Tibial nerve (tissue), 4 donors: ENCODE measurements around the gene ARID5B.

ENCODE experiments used
- EP300 ChIP-seq, 2 donors: sonication (generic); formaldehyde crosslinking; IDR thresholded peaks; one replicate each; pipeline ENCODE4 v1.6.1; 2017; ENCODE audit warnings: antibody characterized with exemption in 2 of 2, mild to moderate bottlenecking in 1 of 2
- POLR2A ChIP-seq, 2 donors: fragments of 450-650 bp; IDR thresholded peaks; one replicate each; pipeline ENCODE4 v1.6.1; 2017; ENCODE audit warnings: antibody characterized with exemption in 2 of 2, mild to moderate bottlenecking in 2 of 2, moderate library complexity in 2 of 2
- TF ChIP-seq, protein P1 (sequence below), 5 experiments: fragments of 200-600 bp in 3 of 5; fragments of 450-650 bp in 2 of 5; sonication (generic) in 3 of 5; IDR thresholded peaks; one replicate each; pipeline ENCODE4 v1.5.1; 2016 to 2019; ENCODE audit warnings: antibody characterized with exemption in 5 of 5, mild to moderate bottlenecking in 3 of 5, moderate library complexity in 2 of 5

DNA sequence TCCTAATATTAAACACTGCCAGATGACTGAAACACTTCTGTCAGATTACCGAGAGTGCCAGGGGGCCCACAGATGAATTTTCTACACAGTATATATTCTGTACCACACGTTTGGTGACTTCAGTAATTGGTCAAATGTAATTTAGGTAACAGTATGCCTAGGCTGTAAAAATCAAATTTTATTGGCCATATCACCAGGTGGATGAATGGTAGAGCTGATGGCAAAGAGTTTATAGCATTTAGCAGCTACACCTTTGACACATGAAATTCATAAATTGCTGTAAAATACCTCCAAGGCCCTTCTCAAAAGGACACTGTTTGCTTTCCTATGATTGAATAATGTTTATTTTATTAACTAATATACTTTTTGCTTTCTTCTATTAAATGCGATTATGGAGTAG, 101.3 kb downstream of the ARID5B start:
- TF ChIP-seq, protein P1, sequence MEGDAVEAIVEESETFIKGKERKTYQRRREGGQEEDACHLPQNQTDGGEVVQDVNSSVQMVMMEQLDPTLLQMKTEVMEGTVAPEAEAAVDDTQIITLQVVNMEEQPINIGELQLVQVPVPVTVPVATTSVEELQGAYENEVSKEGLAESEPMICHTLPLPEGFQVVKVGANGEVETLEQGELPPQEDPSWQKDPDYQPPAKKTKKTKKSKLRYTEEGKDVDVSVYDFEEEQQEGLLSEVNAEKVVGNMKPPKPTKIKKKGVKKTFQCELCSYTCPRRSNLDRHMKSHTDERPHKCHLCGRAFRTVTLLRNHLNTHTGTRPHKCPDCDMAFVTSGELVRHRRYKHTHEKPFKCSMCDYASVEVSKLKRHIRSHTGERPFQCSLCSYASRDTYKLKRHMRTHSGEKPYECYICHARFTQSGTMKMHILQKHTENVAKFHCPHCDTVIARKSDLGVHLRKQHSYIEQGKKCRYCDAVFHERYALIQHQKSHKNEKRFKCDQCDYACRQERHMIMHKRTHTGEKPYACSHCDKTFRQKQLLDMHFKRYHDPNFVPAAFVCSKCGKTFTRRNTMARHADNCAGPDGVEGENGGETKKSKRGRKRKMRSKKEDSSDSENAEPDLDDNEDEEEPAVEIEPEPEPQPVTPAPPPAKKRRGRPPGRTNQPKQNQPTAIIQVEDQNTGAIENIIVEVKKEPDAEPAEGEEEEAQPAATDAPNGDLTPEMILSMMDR (IDR thresholded peaks at IDR 0.05): no peak
- no peak for TF ChIP-seq POLR2A (IDR thresholded peaks at IDR 0.05)
- no peak for TF ChIP-seq EP300 (IDR thresholded peaks at IDR 0.05)
